ENCODE data around the gene PCMT1.
"Not testable (repeated sequence)": the region's sequence is repeated elsewhere in the genome, so short reads cannot be mapped to it uniquely, and the experiment has no call there.

The PCMT1 gene

GRCh38 chr6:149749594-149750135 lies at the start of gene PCMT1:
TSS of gene PCMT1 (plus strand) at chr6:149749741. CDS start at chr6:149749902, 161 bp downstream.
- peak; percentile 92 for DNase-seq

GRCh38 chr6:149701714-149702113 lies 47.8 kb upstream of the PCMT1 start:
- DNase-seq: no peak

- DNase-seq: no peak
Observed at GRCh38 chr6:149711711-149712110, 37.8 kb upstream of the PCMT1 start.

DNA sequence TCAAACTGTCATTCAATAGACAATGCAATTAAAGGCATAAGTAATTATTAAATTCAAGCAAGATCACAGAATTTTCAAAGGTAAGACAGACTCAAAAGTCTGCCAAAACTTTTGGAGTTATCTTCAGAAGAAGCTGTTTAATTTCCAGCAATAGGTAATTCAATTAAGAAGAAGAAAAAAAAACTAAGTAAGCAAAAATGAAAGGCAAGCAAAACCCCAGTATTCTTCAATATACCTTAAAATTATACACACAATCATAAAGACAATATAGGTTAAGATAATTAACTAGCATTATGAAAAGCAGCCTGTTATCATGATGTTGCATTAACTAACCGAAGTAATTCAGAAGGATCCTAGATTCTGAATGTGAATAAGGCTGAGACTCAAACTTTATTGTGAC lies 35.1 kb upstream of the PCMT1 start:
- DNase-seq: no peak

- no peak for DNase-seq
Observed at GRCh38 chr6:149716181-149716963, 33.2 kb upstream of the PCMT1 start.

DNA sequence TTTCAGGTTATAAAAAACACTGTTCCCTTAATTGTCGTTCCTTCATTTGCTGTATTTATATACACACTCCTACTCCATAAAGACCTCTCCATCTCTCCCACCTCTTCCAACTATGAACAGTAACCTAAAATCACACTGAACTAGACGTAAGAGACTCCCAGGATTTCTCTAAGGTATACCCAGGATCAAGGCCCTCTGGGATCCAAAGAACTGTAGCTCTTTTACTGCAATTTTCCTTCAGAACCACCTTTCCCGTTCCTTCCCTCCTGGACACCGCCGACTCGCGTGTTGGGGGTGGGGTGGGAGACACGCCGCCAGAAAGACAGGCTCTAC lies 32.3 kb upstream of the PCMT1 start:
- no peak for DNase-seq

GRCh38 chr6:149717588-149718458 lies 31.7 kb upstream of the PCMT1 start, which contains the start of gene LATS1:
TSS of gene LATS1 (minus strand) at chr6:149718101. CDS start at chr6:149702126, 15,975 bp downstream.
- peak; percentile 85 for DNase-seq

DNA sequence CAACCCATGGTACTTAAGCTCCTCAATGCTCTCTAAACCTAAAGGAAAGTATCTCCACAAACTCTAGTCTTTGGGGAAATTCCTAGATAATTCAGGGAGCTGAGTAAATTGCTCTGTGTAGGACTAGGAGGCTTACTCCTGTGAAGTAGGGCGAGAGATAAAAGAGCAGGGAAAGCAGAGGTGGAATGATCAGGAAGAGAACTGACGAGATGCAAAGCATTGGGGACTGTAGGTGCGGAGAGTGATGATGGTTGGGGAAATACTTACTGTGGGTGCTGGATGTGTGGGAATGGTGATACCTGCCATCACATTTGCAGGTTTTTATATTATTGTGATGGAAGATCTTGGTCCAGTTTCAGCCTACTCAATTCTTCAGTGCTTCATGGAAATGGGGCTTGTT lies 30.0 kb upstream of the PCMT1 start:
- no peak for DNase-seq

GRCh38 chr6:149723262-149723661 lies 26.3 kb upstream of the PCMT1 start:
- no peak for DNase-seq

DNA sequence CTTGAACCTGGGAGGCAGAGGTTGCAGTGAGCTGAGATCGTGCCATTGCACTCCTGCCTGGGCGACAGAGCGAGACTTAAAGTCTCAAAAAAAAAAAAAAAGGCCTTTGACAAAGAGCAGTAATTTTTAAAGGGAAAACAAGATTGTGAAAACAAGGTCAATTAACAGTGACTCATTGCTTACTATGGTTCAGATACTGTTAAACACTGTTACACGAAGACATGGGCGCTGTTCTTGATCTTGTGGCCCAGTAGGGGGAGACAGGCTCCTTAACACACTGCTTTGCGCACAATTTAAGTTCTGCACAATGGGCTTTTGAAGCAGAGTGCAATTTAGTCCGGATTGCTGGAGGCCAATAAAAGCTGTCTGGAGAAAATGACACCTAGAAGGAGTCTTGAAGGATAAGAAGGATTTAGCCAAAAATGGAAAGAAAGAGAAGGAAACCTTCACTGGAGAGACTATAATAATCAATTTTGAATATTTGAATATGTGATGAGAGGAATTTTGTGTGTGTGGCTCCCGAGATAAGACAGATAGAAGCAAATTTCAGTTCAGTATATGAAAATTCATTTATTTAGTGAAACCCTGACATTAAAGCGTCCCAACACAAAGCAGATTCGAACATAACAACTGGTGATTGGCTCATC lies 25.6 kb upstream of the PCMT1 start:
- peak; percentile 45 for DNase-seq

GRCh38 chr6:149725785-149726184 lies 23.8 kb upstream of the PCMT1 start:
- no peak for DNase-seq

DNA sequence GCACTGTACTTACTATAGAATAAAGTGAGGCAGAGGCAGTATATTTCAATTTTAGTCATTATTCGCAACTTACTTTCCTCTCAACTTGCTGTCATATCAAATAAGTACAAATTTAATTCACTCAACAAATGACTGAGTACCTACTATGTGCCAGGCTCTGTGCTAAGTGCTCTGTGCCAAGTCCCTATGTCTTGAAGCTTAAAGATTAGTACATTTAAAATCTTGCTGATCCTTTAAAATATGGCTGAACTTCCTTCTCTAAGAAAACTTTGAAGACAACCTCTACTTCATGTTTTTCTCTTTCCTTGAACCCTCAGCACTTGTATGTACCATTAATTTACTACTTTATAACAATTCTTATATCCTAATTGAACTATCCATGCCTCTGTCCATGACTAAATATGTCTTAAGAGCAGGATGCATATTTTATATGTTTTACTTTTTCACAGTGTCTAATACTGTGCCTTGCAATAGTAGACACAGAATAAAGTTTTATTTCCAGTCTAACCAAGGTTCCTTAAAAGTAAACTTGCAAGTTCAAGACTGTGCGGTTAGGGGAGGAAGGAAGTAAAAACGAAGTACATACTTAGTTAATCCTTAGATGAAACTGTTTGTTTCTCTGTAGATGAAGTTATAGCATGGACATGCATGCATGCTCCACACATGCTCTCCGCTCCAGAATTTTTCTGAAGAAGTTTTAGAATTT lies 21.6 kb upstream of the PCMT1 start:
- DNase-seq: no peak

DNA sequence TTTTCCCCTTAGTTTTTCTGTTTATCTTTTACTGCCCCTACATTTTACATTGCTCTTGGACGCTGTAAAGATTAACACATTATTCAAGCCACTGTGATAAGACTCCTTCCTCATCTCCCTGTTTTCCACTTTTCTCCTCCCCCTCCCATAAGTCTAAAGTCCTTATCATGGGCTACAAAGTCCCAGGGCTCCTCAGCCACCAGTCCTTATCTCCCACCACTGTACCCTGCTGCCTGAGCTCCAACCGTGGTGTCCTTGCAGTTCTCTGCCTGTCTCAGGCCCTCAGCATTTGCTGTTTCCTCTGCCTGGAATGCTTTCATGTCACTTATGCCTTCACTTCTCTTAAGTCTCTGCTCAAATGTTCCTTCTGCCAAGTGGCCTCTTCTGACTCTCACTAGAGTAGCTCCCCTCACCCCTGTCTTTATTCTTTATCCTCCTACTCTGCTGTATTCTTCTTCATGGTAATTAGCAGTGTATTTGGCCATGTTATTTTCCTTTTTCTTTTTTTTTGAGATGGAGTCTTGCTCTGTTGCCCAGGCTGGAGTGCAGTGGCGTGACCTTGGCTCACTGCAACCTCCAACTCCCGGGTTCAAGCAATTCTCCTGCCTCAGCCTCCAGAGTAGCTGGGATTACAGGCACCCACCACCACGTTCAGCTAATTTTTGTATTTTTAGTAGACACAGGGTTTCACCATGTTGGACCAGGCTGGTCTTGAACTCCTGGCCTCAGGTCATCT lies 20.9 kb upstream of the PCMT1 start:
- no peak for DNase-seq

- no peak for DNase-seq
Observed at GRCh38 chr6:149729824-149730223, 19.7 kb upstream of the PCMT1 start.

GRCh38 chr6:149733089-149733720 lies 16.3 kb upstream of the PCMT1 start:
- no peak for DNase-seq

GRCh38 chr6:149734915-149735314 lies 14.6 kb upstream of the PCMT1 start:
- DNase-seq: no peak

DNA sequence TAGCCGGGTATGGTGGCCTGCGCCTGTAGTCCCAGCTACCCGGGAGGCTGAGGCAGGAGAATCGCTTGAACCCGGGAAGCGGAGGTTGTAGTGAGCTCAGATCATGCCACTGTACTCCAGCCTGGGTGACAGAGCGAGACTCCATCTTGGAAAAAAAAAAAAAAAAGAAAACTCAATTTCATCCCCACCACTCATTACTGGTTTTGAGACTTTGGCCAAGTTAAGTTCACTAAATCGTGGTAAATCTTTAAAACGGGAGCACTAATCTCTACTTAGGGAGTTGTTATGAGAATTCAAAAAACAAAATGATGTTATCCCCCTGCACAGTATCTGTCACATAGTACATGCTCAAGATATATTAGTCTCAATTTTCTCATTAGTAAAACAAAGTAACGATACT lies 4.3 kb upstream of the PCMT1 start:
- not testable (repeated sequence) for DNase-seq

DNA sequence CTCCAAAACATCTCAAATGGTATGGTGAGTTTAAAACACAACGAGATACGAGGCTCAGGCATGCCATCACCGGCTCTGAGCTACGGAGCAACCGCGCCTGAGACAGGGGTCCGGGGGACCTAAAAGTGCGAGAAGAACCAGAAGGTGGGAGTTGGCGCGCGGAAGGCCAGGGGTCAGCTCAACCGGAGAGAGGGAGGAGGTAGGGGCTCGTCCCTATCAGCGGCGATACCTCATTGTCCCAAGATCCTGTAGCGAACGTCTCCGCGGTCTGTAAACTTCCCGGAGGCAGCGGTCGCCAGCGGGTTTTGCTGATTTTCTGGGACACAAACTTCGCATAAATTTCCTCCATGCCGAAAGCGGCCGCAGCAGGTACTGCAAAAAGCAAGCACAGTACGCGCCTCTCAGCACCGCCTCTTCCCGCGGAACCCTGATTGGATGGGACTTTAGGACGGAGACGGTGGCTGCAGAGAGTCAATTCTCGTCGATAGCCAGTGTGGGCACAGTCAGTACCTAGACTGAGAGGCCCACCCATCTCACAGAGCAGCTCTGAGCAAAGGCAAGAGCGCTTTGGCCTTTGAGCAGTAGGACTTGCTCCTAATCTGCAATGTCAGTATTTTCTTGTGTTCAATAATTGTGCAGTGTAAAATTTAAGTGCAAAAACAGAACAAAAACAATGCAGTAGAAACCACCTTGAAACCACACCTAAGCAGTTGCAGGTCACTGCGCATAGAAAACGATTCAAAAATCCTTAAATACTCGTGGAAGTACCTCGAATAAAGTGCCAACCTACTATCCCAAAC lies 3.2 kb upstream of the PCMT1 start, which contains the start of gene NUP43:
TSS of gene NUP43 (minus strand) at position 383 of the 800 bp plus-strand sequence. CDS start at position 349, 34 bp downstream.
- peak; percentile 91 for DNase-seq

DNA sequence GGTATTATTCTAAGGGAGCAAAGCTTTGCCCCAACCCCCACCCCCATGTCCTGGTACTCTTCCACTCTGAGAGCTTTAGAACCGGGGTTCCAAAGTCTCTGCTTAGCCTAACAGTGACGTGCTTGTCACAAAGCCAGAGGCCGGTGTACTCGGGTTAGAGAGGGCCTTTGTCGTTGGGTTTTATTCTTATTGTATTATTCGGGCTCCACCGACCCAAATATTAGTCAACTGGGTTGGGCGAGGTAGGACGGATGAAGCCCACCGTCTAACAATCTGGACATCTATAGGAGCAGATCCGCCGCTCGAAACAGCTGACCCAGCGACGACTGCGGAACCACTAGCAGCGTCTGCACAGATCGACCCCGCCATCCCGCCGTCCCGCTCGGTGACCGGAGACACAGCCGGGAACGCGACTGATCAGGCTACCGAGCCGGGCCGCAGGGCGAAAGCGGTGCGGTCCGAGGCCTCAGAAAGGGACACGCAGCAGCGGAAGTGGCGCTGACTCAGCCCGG lies 403 bp upstream of the PCMT1 start:
- not testable (repeated sequence) for DNase-seq

- peak; percentile 32 for DNase-seq
Observed at GRCh38 chr6:149750136-149750609, 632 bp downstream of the PCMT1 start.
